Fibroblast of skin of right quadriceps (primary cell): Measurements from ENCODE around the gene STX18.
A peak's percentile ranks its signal among the peaks of the same experiment; 100 is the strongest.

Experiments used
- DNase-seq: peaks from one replicate; pipeline ENCODE4 v3.0.0-alpha.2; 2013

The STX18 gene

DNA sequence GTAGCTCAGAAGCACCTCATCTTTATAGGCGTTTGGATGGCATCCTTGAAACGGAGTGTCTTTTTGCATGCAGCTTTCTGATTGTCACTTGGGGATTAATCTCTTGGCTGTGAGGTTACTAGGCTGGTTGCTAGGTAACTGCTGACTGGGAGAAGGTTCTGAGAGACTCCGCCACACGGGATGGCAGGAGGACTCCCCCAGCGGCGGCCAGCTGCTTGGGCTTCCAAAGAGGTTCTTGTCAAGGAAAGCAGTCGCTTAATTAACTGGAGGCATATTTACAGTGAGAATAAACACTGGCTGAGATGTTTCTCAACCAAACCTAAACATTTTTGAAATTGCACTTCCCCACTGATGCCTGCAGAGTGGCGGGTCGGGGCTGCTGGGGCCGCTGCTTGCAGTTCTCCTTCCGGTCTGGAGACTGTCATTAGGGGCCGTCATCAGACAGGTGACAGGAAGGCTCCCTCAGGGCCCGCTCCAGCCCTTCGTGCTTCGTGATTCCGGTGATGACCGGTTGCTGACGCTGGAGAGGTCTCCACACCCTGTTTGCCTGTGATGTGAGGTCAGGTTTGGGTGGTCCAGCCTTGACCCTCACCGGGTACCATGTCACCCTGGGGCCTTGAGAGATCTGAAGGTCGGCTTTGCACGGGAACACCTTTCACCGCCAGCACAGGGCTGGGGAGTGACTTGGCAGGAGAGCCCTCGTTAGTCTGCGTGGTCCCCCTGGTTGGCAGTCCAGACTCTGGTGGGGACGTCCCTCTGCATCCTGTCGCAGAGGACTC lies 145.8 kb downstream of the STX18 start:
- peak; percentile 18 for DNase-seq

DNA sequence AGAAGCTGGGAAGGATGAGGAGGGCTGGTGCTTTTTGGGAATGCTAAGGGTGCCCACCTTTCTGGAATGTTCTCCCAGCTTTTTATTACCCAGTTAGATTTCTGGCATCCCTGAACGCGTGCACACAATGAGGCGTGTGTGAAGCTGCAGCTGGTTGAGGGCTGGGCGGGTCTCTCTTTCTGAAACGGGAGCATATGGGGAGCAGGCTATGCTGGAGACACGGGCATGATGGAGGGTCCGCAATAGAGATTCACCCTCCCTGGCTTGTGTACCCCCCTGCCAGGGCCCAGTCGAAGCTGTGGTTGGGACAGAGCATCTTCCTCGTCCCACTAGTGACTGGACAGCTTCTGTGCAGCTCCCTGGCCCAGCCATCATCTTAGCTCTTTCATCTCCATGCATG lies 146.5 kb downstream of the STX18 start:
- no peak for DNase-seq

DNA sequence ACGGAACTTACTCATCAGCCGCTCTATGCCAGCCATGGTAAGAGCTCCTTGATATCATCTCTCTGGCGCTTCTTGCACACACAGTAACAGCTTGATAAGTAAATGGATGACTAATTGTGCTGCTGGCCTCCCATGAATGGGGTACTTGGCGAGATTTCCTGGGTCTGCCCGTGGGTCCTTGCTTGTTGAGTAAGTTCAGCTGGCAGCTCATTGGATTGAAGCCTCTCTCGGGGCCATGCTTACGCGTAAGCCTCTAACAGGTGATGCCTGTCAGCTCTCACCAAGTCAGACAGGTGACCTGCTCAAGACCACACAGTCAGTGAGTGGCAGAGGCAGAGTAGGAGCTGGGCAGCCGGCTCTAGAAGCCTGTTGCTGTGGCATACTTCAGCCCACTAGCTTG lies 147.2 kb downstream of the STX18 start:
- no peak for DNase-seq

DNA sequence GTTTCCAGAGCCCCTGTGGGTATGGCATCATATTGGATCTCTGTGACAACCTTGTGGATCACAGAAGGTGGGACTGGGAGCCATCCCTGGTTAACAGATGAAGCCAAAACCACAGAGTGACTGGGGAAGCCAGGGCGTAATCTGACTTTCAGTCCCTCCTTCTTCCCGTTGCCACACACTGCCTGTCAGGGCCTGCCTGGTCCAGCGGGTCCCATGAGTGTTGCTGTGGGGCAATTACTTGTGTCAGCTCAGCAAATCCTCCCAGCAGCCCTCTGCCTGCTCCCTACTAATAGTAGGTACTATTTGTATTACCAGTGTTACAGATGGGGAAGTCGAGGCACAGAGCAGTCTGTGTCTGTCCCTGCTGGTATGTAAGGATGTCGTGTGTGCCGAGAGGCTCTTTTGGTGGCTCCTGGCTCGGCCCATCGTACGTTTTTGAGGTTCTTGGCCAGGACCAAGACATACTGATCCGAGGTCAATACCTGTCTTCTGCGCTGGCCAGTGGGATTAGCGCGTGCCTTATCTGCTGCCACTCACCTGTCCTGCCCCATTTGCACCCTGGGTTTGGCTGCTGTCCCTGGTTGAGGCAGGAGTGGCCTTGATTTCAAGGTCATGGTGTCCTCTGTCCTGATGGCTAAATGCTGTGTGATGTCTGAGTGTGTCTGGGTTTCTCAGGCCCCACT lies 149.2 kb downstream of the STX18 start:
- DNase-seq = no peak

DNA sequence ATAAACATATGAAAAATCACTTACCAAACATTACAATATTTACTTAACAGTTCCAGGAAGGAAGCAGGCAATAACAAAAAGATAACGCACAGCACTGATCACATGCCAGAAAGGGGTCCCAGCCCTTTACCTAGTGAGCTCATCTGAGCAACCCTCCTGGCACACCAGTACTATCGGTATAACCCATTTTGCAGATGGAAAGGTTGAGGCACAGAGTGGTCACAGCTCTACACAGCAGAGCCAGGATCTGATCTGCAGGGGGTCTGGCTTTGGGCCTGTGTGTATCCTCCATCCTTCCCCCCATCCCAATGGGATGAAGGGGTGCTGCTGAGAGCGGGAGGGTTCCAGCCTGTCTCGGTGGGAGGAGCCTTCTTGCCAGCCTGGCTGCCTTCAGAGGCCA lies 150.0 kb downstream of the STX18 start:
- DNase-seq = no peak

DNA sequence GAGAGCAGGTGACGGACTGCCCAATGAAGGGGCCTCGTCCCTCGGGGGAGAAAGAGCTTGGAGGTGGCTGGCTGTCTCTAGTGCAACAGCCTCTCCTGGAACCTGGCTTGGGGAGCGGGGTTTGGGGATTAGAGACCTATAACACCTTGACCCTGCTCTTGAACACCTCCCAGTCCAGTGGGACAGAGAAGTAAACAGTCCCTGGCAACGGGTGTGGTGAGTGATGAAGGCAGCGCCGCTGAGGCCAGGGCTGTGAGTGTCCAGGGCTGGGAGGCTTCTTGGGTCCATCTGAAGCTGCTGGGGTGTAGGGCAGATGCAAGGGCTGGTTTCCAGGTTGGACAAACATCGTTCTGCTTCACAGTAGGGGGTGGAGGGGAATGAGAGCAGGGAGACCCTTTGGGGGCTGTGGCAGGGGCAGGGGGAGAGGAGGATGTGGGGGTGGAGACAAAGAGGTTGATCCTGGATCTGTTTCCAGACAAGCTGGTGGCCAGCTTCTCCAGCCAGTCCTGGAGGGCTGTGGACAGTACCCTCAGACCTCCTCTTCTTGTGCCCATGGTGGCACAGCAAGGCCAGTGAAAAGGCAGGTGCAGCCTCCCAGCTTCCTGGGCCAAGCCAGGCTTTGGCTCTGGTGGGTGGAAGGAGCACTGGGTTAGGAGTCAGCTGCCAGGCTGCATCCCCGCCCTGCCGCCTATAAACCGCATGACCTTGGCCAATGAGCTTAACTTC lies 151.2 kb downstream of the STX18 start:
- DNase-seq = no peak

DNA sequence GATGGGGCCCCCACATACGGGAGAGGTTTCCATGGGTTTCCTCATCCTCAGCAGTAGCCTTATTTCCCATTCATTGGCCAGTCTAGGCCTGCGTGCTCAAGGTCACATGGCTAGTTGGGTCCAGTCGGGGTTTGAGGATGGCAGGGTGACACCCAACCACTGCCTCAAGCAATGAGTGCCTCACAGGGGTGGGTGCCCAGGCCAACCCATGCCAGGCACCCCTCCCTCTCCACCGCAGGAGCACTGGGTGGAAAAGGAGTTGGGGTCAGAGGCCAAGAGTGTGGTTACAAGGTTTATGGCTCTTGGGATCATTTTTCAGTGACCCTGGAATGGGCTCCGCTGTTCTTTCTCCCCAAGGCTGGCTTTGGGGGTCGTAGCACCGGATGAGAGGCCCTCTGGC lies 151.8 kb downstream of the STX18 start:
- DNase-seq = no peak

DNA sequence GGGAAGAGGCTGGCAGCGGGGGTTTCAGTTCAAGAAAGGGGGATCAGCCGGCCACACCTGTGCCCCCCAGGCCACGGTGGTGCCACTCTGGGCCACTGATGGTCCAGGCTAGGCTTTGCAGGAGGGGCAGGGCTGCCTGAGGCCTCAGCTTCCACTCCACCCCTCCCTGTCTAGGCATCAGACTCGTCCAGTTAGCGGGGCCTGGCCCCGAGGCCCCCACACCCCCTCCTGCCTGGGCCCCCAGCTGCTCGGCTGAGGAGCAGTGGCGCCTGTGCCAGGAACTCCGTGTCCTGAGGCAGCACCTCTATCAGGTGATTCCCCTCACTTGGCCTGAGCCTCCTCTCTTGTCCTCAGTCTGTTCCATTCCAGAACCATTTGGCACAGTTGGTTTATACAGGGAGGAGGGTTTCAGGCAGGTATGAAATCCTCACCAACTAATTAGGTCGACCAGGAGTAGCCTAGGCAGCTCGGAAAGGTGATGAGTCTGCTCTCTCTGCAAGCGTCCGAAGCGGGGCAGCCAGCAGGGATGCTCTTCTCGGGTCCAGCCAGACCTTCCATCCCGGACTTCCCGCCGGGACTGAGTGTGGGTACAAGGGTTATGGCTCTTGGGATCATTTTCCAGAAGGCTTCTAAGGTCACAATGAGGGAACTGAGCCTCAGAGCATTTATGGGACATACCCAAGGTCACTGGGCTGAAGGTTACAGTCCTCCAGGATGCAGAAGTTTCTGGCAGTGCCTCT lies 152.8 kb downstream of the STX18 start:
- no peak for DNase-seq

DNA sequence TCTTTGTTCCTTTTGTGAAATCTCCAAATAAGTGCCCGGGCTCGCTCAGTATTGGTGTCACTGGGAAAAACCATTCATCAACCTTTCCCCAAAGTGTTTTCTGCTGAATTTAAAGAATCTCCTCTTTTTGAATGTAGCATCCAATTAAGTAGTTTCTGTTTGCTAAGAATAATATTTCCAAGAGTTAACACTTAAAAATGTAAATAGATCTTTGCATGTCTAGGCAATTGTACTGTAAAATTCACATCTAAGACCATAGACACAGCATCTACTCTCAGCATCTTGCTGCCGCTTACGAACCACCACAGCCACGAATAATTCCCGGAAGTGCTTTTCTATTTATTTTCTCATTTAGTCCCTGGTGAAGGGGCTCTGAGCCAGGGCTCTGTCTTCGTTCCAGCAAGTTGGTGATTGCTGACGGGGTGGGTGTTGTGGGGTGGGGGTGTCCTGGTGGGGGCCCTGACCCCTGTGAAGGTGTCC lies 153.5 kb downstream of the STX18 start:
- no peak for DNase-seq

DNA sequence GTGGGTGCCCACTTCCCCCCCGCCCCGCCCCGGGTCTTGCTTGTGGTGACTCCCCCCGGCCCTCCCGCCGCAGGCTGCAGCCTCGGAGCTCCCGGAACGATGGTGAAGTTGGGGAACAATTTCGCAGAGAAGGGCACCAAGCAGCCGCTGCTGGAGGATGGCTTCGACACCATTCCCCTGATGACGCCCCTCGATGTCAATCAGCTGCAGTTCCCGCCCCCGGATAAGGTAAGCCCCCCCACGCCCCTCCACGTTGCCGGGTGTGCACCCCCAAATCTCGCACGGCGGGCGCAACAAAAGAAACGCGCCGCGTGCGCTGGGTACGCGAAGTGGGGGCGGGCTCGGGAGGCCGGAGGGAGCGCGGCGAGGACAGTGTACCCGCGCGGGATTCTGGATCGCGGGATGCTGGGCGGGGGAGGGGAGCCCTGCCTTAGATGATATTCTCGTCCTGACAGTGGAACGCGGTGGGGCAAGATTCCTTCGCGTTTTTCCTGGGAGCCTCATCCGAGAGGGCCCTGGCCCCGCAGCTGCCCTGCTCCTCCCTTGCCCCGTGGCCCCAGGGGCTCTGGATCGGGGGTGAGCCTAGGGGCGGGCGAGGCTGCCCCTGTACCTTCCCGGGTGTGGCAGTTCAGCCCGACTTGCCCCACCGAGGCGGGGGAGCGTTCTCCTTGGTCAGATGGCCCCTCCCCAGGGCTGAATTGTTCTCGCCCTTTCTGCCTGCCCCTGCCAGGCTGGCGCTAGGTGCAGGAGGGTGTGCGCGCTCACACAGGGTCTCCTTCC lies 154.1 kb downstream of the STX18 start:
- DNase-seq = no peak

DNA sequence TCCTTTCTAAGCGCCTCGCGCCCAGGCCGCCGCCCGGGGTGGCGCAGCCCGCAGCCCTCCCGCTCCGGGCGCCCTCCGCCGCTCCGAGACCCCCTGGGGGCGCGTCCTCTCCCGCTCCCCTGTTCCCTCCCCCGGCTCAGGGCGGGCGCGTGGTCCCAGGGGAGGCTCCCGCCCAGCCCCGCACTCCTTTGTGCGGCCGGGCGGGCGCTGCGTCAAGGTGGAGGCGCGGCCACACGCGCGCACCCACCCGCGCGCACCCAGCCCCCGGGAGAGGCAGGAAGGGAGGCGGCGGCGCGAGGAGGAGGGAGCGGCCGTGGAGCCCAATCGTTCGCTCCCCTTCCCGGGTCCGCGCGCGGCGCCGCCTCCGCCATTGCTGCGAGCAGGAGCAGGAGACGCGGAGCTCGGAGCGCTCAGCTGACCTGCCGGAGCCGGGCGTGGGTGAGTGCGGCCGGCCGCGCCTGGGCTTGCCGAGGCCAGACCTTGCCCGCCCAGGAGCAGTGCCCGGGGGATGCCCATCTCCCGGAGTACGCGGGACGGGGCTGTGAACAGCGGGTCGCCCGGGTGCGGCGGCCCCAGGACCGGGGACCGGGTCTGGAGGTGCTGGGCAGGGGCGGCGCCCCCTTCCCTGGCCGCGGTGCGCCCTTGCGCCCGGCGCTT lies 155.0 kb downstream of the STX18 start, which contains the start of gene NSG1:
Gene NSG1, plus strand, starts transcription at position 367 of the 657 bp plus-strand sequence. CDS start 528 bp downstream, outside the sequence.
- DNase-seq = peak; percentile 13

DNA sequence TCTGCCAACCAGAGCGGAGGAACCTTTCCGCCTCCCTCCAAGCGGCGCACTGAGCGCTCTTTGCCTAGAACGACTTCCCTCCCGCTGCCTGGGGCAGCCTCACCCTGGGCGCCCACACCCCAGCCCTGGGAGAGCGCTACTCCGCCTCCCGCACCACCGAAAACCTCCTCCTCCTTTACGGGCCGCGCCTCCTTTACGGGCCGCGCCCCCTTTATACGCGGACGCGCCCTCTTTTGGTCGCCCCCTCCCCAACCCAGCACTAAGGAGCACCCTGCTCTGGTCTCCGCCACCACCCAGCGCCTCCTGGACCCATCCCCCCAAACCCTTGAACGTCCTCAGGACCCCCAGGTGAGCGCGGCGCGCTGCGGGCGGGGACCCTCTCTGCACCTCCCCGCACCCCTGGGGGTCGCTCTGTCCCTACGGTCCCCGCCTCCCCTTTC lies 155.5 kb downstream of the STX18 start:
- no peak for DNase-seq

DNA sequence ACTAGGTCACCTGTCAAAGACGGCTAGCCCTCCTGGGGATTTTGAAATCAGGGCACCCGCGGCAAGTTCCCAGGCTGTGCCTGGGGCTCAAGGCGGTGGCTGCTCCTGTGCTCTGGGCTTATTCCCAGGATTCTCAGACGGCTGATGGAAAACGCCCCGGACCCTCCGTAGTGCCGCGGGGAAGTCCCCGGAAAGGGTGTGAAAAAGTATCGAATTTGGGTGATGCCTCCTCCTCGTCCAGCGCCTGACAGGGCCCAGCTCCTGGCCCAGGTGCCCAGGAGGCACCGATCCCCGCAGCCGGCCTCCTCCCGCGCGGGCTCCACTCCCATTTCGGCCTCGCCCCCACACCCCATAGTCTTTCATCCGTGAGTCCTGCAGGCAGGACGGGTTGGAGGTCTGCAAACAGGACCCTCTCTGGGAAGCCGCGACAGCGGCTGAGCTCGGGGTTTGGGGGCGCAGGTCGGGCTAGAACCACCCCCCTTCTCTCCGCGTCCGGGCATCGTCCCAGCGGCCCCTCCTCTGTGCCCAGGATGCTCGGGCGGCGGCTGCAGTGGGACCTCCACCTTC lies 156.0 kb downstream of the STX18 start:
- no peak for DNase-seq

DNA sequence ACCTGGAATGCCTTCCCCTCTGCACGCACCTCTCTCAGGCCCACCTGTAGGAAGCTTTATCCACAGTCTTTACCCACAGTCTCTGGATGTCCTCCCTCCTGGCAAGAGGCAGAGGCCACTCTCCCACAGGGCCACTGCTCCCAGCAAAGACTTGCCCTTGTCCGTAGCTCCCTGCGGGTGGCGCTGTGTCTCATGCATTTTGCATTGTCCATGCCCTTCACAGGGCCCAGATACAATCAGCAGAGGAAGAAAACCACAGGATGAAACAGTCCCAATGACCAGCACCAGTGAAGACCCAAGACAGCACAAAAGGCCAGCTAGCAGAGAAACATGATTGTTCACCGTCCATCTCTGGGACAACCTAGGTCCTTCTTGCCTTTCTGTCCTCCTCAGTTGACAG lies 157.0 kb downstream of the STX18 start:
- DNase-seq = no peak

DNA sequence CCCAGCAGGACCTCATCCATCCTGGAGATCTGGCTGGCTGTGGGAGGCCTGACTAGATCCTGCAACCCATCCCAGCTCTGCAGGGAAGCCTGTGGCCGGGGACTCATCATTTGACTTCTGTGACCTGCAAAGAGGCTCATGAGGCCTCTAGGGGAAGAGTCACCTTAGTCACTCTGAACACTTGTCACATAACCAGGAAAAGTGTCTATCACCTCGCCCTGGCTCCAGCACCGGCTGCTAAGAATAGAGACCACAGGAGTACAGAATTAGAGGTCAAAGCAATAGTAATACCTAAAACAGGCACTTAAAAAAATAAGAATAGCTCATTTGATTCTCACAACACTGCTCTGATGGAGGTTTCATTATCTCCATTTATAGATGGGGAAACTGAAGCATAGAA lies 158.8 kb downstream of the STX18 start:
- DNase-seq = no peak

DNA sequence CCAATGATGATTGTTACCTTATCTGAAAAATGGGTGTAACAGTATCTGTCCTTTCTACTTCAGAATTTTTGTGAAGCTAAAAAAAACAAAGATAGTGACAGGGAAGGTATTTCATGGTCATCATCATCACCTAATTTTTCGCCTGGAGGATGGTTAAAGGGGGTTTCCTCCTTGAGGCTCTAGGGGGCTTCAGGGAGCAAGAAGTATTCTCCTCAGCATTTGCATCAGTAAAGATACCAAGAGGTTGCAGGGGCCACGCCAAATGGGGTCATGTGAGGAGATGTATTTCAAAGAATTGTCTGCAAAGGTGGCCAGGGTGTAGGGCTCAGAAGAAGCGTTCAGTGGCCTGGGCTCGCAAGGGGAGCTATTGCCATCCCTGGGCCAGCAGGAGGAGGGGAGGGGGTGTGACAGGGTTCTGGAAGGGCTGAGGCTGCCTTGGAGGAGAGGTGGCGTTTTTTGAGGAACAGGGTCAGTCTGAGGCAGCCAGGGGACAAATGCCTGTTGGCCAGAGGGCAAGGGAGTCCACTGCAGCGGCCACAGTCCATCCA lies 162.2 kb downstream of the STX18 start:
- DNase-seq = no peak

DNA sequence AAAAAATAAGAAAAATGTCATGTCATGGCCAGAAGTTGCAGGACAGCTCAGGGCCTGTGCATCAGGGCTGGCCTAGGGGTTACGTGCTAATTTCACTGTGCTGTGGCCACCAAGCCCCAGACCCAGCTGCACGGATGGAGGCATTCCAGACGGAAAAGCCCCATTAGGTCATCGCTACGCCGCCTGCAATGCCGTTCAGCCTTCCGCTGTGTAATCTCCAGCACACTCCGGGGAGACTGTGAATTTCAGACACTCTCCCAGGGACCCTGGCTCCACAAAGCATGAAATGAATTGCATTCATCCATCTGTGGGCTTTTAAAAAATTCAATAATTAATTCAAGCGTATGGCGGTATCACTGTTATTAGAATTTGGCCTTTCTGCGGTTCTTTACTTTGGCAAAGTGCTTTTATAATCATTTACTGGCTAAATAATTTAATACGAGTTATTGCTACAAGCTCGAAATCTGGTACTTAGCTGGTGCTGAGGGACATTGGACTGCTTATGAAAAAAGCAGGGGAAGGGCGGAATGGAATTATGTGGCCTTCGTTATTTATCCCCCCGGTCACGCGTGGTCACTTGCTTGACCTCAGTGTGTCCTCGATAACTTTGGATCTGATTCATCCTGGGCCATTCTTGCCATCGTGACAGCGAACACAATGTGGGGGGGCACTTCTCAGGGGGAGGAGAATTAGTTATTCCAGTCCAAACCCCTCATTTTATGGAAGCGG lies 164.0 kb downstream of the STX18 start:
- no peak for DNase-seq

DNA sequence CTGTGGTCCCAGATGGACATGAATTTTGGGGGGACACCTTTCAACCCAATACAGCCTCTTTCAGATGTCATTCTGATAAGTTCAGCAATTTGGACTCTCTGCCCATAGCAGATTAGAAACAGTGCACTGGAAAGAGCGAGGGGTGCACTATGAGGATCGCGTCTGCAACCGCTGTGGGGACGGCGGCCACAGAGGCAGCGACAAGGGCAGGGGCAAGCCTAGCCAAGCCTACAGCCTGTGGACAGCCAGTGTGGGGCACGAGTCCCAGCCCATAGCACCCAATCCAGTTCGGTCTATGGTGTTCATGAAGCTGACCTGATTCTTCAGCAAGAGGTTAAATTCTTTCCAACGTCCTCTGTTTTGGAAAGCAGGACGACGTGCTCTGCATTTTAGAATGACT lies 164.7 kb downstream of the STX18 start:
- no peak for DNase-seq

DNA sequence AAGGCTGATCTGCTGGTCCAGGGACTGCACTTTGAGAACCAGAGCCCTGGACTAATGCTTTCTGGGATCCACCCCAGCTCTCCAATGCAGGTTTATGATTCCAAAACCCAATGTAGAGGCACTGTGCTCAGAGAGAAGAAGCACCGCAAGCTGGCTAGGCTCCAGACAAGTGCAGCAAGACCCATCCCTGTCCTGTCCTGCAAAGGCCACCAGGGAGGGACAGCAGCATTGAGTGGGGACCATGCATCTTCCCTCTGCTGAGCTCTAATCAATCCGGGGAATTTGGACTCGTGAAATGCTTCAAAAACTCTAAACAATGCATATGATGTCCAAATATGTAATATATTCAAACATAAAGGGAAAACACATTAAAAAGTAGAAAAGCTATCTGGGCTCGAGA lies 165.8 kb downstream of the STX18 start:
- no peak for DNase-seq
